GM23338 (cell line): ENCODE measurements around the gene ZFP42.

Experiments used
- CREB1 ChIP-seq: fragments of 250-450 bp; sonication (Bioruptor Pico); IDR thresholded peaks from 2 replicates; pipeline ENCODE4 v1.5.0; 2020; ENCODE audit warnings: low read depth, mild to moderate bottlenecking, moderate library complexity
- CTCF ChIP-seq, 2 experiments: fragments of 200-600 bp in 1 of 2; sonication (generic) in 1 of 2; conservative IDR thresholded peaks; 2 replicates each; pipeline versions ENCODE4 v1.5.1 to v1.6.1; 2016 to 2017; ENCODE audit warnings: antibody characterized with exemption in 2 of 2, low read depth in 2 of 2, mild to moderate bottlenecking in 2 of 2, moderate library complexity in 1 of 2
- EZH2 ChIP-seq: fragments of 200-600 bp; sonication (generic); IDR thresholded peaks from one replicate; pipeline ENCODE4 v1.8.0; 2017; ENCODE audit warnings: antibody characterized with exemption, mild to moderate bottlenecking, low read depth; ENCODE audit not compliant: unreplicated experiment
- EZH2phosphoT487 ChIP-seq: fragments of 200-600 bp; sonication (generic); IDR thresholded peaks from one replicate; pipeline ENCODE4 v1.8.1; 2018; ENCODE audit warnings: antibody characterized with exemption; ENCODE audit not compliant: unreplicated experiment
- POLR2AphosphoS5 ChIP-seq: IDR thresholded peaks from 2 replicates; pipeline ENCODE4 v1.6.1; 2016; ENCODE audit warnings: antibody characterized with exemption, low read depth
- REST ChIP-seq: IDR thresholded peaks from one replicate; pipeline ENCODE4 v1.6.1; 2018; ENCODE audit warnings: antibody characterized with exemption; ENCODE audit not compliant: unreplicated experiment
- STAT1 ChIP-seq: IDR thresholded peaks from one replicate; pipeline ENCODE4 v1.6.1; 2016; ENCODE audit warnings: antibody characterized with exemption; ENCODE audit not compliant: unreplicated experiment
- ZNF331 ChIP-seq: fragments of 250-450 bp; sonication (Bioruptor Pico); IDR thresholded peaks from 2 replicates; pipeline ENCODE4 v1.5.0; 2020; ENCODE audit warnings: low read depth, mild to moderate bottlenecking, moderate library complexity
- ZNF462 ChIP-seq: fragments of 250-450 bp; sonication (Bioruptor Pico); IDR thresholded peaks from 2 replicates; pipeline ENCODE4 v1.5.0; 2020; ENCODE audit warnings: mild to moderate bottlenecking, moderate library complexity

- no peak for TF ChIP-seq CREB1 (CRISPR knock-in tag)
- TF ChIP-seq CTCF (conservative IDR thresholded peaks at IDR 0.05; ENCODE audit: low read depth in 2 of 2) = no peak
- no peak for TF ChIP-seq REST
- no peak for TF ChIP-seq EZH2phosphoT487
- TF ChIP-seq ZNF331 (CRISPR knock-in tag) = no peak
- TF ChIP-seq EZH2 = no peak
- TF ChIP-seq STAT1 = no peak
- TF ChIP-seq POLR2AphosphoS5 = no peak
- TF ChIP-seq ZNF462 = no peak
Observed at GRCh38 chr4:188002751-188003150, 7.2 kb downstream of the ZFP42 start.
